HCT116 (cell line): ENCODE measurements around the gene TMEM222. TPM values are rescaled to one million over a fixed set of nuclear protein-coding genes. Genes with fewer than 3 reads are reported as not detected.

ENCODE experiments used
- ATAC-seq: fragments of 200-7000 bp; cut with Tn5 transposase; 2 replicates; pipeline ENCODE4 v1.9.1; 2020; ENCODE audit warnings: mild to moderate bottlenecking, moderate library complexity
- BruUV-seq: library from RNA; stranded (reverse); fragments of 400-500 nt; replicated peaks from 2 replicates; lab custom pipeline; 2021; lab: Mats Ljungman, UMichigan
- CTCF ChIA-PET: fragments of 300-600 bp; sonication (Branson Sonifier 250); formaldehyde crosslinking; loops from one replicate; lab custom pipeline; 2021; ENCODE audit warnings: antibody characterized with exemption; lab: Charles Lee
- POLR2A ChIA-PET: fragments of 300-600, 350-600 bp; sonication (Branson Sonifier 250); formaldehyde crosslinking; loops from one replicate; lab custom pipeline; 2021; ENCODE audit warnings: antibody characterized with exemption; lab: Charles Lee
- RAD21 ChIA-PET, 2 experiments: fragments of 300-600 bp; sonication (Branson Sonifier 250); formaldehyde crosslinking; loops; one replicate each; lab custom pipeline; 2023; ENCODE audit warnings: low total read pairs in 2 of 2; ENCODE audit not compliant: uncharacterized antibody in 2 of 2, unreplicated experiment in 2 of 2, low non-redundant PET in 1 of 2; lab: Charles Lee
- DNase-seq: peaks from one replicate; pipeline ENCODE4 v3.0.0-alpha.2; 2010; ENCODE audit warnings: low read depth, low spot score
- H2AFZ ChIP-seq: fragments of 200-600 bp; shearing (Covaris generic), sonication (generic); 2 replicates; pipeline ENCODE4 v1.6.1; 2017; ENCODE audit warnings: low read depth, mixed run types, mixed read lengths, antibody characterized with exemption, low read length; ENCODE audit not compliant: poor library complexity, severe bottlenecking
- H3K27ac ChIP-seq: 2 replicates; pipeline ENCODE4 v1.5.1; 2012; ENCODE audit warnings: low read depth, low read length
- H3K27me3 ChIP-seq: fragments of 200-600 bp; sonication (generic); 2 replicates; pipeline ENCODE4 v1.6.1; 2016; ENCODE audit warnings: mixed run types, low read length, mixed read lengths; ENCODE audit not compliant: insufficient read depth
- H3K36me3 ChIP-seq, 2 experiments: fragments of 200-500 bp in 1 of 2; fragments of 200-600 bp in 1 of 2; sonication (Bioruptor generic) in 1 of 2; sonication (generic) in 1 of 2; 2 replicates each; pipeline versions ENCODE4 v1.5.1 to v1.6.1; 2014 to 2016; ENCODE audit warnings: low read length in 2 of 2, inconsistent platforms in 1 of 2, mixed read lengths in 1 of 2, mixed run types in 1 of 2; ENCODE audit not compliant: insufficient read depth in 2 of 2, control insufficient read depth in 1 of 2
- H3K4me1 ChIP-seq, 2 experiments: fragments of 200-600 bp in 1 of 2; sonication (generic) in 1 of 2; 2 replicates each; pipeline versions ENCODE4 v1.5.1 to v1.6.1; 2012 to 2017; ENCODE audit warnings: low read length in 2 of 2, inconsistent platforms in 1 of 2, mild to moderate bottlenecking in 1 of 2, mixed read lengths in 1 of 2, mixed run types in 1 of 2, moderate library complexity in 1 of 2; ENCODE audit not compliant: insufficient read depth in 2 of 2, control insufficient read depth in 1 of 2
- H3K4me2 ChIP-seq: fragments of 200-600 bp; sonication (generic); 2 replicates; pipeline ENCODE4 v1.6.1; 2017; ENCODE audit warnings: mixed run types, low read length, mixed read lengths
- H3K4me3 ChIP-seq, 2 experiments: fragments of 200-600 bp in 1 of 2; sonication (generic) in 1 of 2; replicated peaks in 1 of 2; 2 replicates each; pipeline ENCODE4 v1.5.1; 2011 to 2016; ENCODE audit warnings: low read length in 2 of 2, control low read depth in 1 of 2, low read depth in 1 of 2, mild to moderate bottlenecking in 1 of 2, mixed read lengths in 1 of 2, mixed run types in 1 of 2
- H3K79me2 ChIP-seq: fragments of 200-600 bp; sonication (generic); 2 replicates; pipeline ENCODE4 v1.6.1; 2017; ENCODE audit warnings: mild to moderate bottlenecking, mixed run types, low read length, moderate library complexity, mixed read lengths; ENCODE audit not compliant: insufficient read depth
- H3K9ac ChIP-seq: fragments of 200-600 bp; sonication (generic); 2 replicates; pipeline ENCODE4 v1.6.1; 2016; ENCODE audit warnings: low read length, mixed read lengths
- H3K9me2 ChIP-seq: fragments of 200-600 bp; sonication (generic), shearing (Covaris generic); 2 replicates; pipeline ENCODE4 v1.6.1; 2017; ENCODE audit warnings: mixed run types, mild to moderate bottlenecking, moderate library complexity; ENCODE audit not compliant: insufficient read depth
- H3K9me3 ChIP-seq, 2 experiments: fragments of 200-500 bp in 1 of 2; fragments of 200-600 bp in 1 of 2; sonication (Bioruptor generic) in 1 of 2; sonication (generic) in 1 of 2; 2 replicates each; pipeline ENCODE4 v1.6.1; 2014 to 2017; ENCODE audit warnings: low read length in 2 of 2, mixed read lengths in 2 of 2, inconsistent platforms in 1 of 2, low read depth in 1 of 2, mild to moderate bottlenecking in 1 of 2, mixed run types in 1 of 2, moderate library complexity in 1 of 2; ENCODE audit not compliant: control insufficient read depth in 1 of 2, insufficient read depth in 1 of 2
- H4K20me1 ChIP-seq: fragments of 200-600 bp; sonication (generic), shearing (Covaris generic); 2 replicates; pipeline ENCODE4 v1.6.1; 2017; ENCODE audit warnings: mixed run types, mild to moderate bottlenecking, moderate library complexity; ENCODE audit not compliant: insufficient read depth
- CBX3 ChIP-seq: IDR thresholded peaks from 2 replicates; pipeline ENCODE4 v1.6.1; 2012; ENCODE audit warnings: low read depth
- CEBPB ChIP-seq: IDR thresholded peaks from 2 replicates; pipeline ENCODE4 v1.6.1; 2012; ENCODE audit warnings: low read depth
- EGR1 ChIP-seq: IDR thresholded peaks from 2 replicates; pipeline ENCODE4 v1.6.1; 2012; ENCODE audit warnings: low read depth
- EZH2phosphoT487 ChIP-seq: fragments of 200-600 bp; IDR thresholded peaks from 2 replicates; pipeline ENCODE4 v1.6.1; 2018; ENCODE audit warnings: antibody characterized with exemption, borderline replicate concordance
- FOSL1 ChIP-seq: IDR thresholded peaks from 2 replicates; pipeline ENCODE4 v1.6.1; 2012; ENCODE audit warnings: low read depth
- JUND ChIP-seq: IDR thresholded peaks from 2 replicates; pipeline ENCODE4 v1.6.1; 2012
- MAX ChIP-seq: IDR thresholded peaks from 2 replicates; pipeline ENCODE4 v1.6.1; 2012
- RAD21 ChIP-seq: IDR thresholded peaks from 2 replicates; pipeline ENCODE4 v1.6.1; 2012; ENCODE audit warnings: low read depth, mild to moderate bottlenecking
- SIN3A ChIP-seq: IDR thresholded peaks from 2 replicates; pipeline ENCODE4 v1.6.1; 2012; ENCODE audit warnings: low read depth
- SRF ChIP-seq: IDR thresholded peaks from 2 replicates; pipeline ENCODE4 v1.6.1; 2012; ENCODE audit warnings: low read depth
- TCF7L2 ChIP-seq: IDR thresholded peaks from 2 replicates; pipeline ENCODE4 v1.7.0; 2011; ENCODE audit warnings: borderline replicate concordance, inconsistent platforms; ENCODE audit not compliant: insufficient read depth, insufficient read length; ENCODE audit errors: extremely low read depth
- YY1 ChIP-seq: IDR thresholded peaks from 2 replicates; pipeline ENCODE4 v1.6.1; 2011; ENCODE audit warnings: low read length, low read depth, moderate library complexity, mild to moderate bottlenecking; ENCODE audit not compliant: insufficient replicate concordance; ENCODE audit errors: extremely low read depth
- intact Hi-C: fragments of 100-400 bp; cut with micrococcal nuclease; formaldehyde crosslinking; loops from 2 replicates; pipeline ENCODE4 v1.10.0; 2022
- total RNA-seq: library from RNA; stranded (reverse); gene quantifications from one replicate; pipeline ENCODE4 v1.2.1, GENCODE V29; 2021; ENCODE audit not compliant: unreplicated experiment
- TF ChIP-seq, protein P1 (sequence below): IDR thresholded peaks from 2 replicates; pipeline ENCODE4 v1.6.1; 2011; ENCODE audit warnings: mild to moderate bottlenecking, low read length, moderate library complexity; ENCODE audit not compliant: insufficient replicate concordance; ENCODE audit errors: extremely low read depth

The TMEM222 gene
- total RNA-seq, 1 experiment from 2014 or later: 32.8 TPM

- H3K27me3 ChIP-seq: no peaks in the 10 kb centered on the region
- no peaks in the 10 kb centered on the region for H3K79me2 ChIP-seq
- ChIA-PET RAD21 (interaction anchor here in 1 of 2 experiments (1.1 kb wide), 1 partner anchor 17 kb away, joined by 5 read pairs; the partner anchor contains the start of gene SYTL1), POLR2A (no interaction called here), CTCF (interaction anchor here (0.6 to 2.5 kb wide), 3 partner anchors 7 to 299 kb away, joined by 3 to 25 read pairs (median 7); partner anchors contain the start of gene MAP3K6)
- BruUV-seq: no TSS peak
- H3K9me2 ChIP-seq: no peaks in the 10 kb centered on the region
- no peak overlapping the region for H3K4me3 ChIP-seq
- intact Hi-C loops: no loop called here
- no peak for DNase-seq
- H4K20me1 ChIP-seq: no peaks in the 10 kb centered on the region
- ATAC-seq: no peak
- H3K4me1 ChIP-seq: peaks cover 7 to 11% of the 10 kb centered on the region in 2 experiments; a peak in 3 of 4 replicates
- TF ChIP-seq FOSL1: no peak
- TF ChIP-seq EZH2phosphoT487: no peak
- no peak for TF ChIP-seq SRF
- TF ChIP-seq TCF7L2: no peak
- TF ChIP-seq YY1: no peak
- no peak for TF ChIP-seq MAX
- TF ChIP-seq SIN3A: no peak
- TF ChIP-seq CEBPB: no peak
- TF ChIP-seq CBX3: no peak
- TF ChIP-seq, protein P1, sequence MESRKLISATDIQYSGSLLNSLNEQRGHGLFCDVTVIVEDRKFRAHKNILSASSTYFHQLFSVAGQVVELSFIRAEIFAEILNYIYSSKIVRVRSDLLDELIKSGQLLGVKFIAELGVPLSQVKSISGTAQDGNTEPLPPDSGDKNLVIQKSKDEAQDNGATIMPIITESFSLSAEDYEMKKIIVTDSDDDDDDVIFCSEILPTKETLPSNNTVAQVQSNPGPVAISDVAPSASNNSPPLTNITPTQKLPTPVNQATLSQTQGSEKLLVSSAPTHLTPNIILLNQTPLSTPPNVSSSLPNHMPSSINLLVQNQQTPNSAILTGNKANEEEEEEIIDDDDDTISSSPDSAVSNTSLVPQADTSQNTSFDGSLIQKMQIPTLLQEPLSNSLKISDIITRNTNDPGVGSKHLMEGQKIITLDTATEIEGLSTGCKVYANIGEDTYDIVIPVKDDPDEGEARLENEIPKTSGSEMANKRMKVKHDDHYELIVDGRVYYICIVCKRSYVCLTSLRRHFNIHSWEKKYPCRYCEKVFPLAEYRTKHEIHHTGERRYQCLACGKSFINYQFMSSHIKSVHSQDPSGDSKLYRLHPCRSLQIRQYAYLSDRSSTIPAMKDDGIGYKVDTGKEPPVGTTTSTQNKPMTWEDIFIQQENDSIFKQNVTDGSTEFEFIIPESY: no peak
- TF ChIP-seq EGR1: no peak
- TF ChIP-seq RAD21: no peak
- TF ChIP-seq JUND: no peak
- no peak overlapping the region for H3K4me2 ChIP-seq
- H3K27ac ChIP-seq: no peak overlapping the region
- no peak overlapping the region for H2AFZ ChIP-seq
- H3K36me3 ChIP-seq: peaks cover 0 to 7% of the 10 kb centered on the region in 2 experiments; a peak in 1 of 4 replicates
- no peaks in the 10 kb centered on the region for H3K9me3 ChIP-seq
- H3K9ac ChIP-seq: no peak overlapping the region
These were observed 37.0 kb downstream of the TMEM222 start for GRCh38 chr1:27358928-27359313.
